ENCODE data around the gene MRPL41.

The MRPL41 gene

DNA sequence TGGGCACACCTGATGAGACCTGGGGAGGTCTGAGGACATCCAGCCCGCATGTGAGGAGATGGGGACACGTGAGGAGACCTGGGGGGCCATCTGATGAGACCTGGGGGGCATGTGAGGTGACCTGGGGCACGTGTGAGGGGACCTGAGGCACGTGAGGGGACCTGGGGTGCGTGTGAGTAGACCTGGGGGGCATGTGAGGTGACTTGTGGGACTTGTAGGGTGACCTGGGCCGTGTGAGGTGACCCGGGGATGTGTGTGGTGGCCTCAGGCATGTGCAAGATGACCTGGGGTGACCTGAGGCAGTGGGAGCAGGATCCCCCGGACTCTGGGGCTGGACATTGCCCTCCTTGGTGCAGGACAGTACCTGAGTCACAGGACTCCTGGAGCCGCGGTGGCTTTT, 32.1 kb upstream of the MRPL41 start:
- H3K9me3 ChIP-seq (replicated peaks in 1 of 2; ENCODE audit: control insufficient read depth in 2 of 2, insufficient read depth in 1 of 2, low read depth in 1 of 2, low read length in 2 of 2) = no peaks in the 10 kb centered on the region
- H3K27me3 ChIP-seq (ENCODE audit: control insufficient read depth in 3 of 3, insufficient read depth in 3 of 3, low read depth in 1 of 3, low read length in 3 of 3) = no peaks in the 10 kb centered on the region
- H3K4me1 ChIP-seq (ENCODE audit: control insufficient read depth in 2 of 2, insufficient read depth in 1 of 2, low read depth in 1 of 2, low read length in 2 of 2) = no peaks in the 10 kb centered on the region
- no peak overlapping the region for H4K8ac ChIP-seq (ENCODE audit: low read depth, low read length)
- no peak overlapping the region for H3K4me2 ChIP-seq (ENCODE audit: insufficient read depth, low read length, poor library complexity, severe bottlenecking)
- no peak overlapping the region for H2BK15ac ChIP-seq (ENCODE audit: low read length)
- peak overlapping the region; percentile 94 for H2BK12ac ChIP-seq (ENCODE audit: low read length)
- peak overlapping the region; percentile 73 for H3K23ac ChIP-seq (ENCODE audit: low read depth, low read length, poor library complexity)
- no peak overlapping the region for H4K91ac ChIP-seq (ENCODE audit: low read depth, low read length, poor library complexity)
- H3K14ac ChIP-seq (ENCODE audit: low read length) = peak overlapping the region; percentile 63
- WGBS, 2 donors (ENCODE audit: extremely low coverage in 2 of 2, insufficient read length in 2 of 2, insufficient replicate concordance in 1 of 2) = no CpG with 5 or more reads among the region's 10 CpGs
- no peak overlapping the region for H3K4ac ChIP-seq (ENCODE audit: low read length)
- H3K79me1 ChIP-seq (ENCODE audit: low read depth, low read length) = peaks cover 2% of the 10 kb centered on the region
- H3K9ac ChIP-seq (ENCODE audit: low read depth, low read length, poor library complexity) = peak overlapping the region; percentile 44
- H2BK5ac ChIP-seq (ENCODE audit: low read length) = no peak overlapping the region
- no peak overlapping the region for H2AFZ ChIP-seq (ENCODE audit: low read length)
- H3K27ac ChIP-seq (replicated peaks; ENCODE audit: low read length) = no peak overlapping the region
- peak overlapping the region; percentile 91 for H2BK120ac ChIP-seq (ENCODE audit: low read depth, low read length)
- H3K4me3 ChIP-seq (ENCODE audit: low read length in 2 of 2) = peak overlapping the region in 1 of 2 donors; percentile 55
- peak overlapping the region; percentile 48 for H3K18ac ChIP-seq (ENCODE audit: low read length)
- no peak for DNase-seq (ENCODE audit: low spot score)
- no peak overlapping the region for H2AK5ac ChIP-seq (ENCODE audit: low read depth, low read length)
- no peaks in the 10 kb centered on the region for H3K36me3 ChIP-seq (replicated peaks in 1 of 2; ENCODE audit: control insufficient read depth in 2 of 2, insufficient read depth in 2 of 2, low read length in 2 of 2)

DNA sequence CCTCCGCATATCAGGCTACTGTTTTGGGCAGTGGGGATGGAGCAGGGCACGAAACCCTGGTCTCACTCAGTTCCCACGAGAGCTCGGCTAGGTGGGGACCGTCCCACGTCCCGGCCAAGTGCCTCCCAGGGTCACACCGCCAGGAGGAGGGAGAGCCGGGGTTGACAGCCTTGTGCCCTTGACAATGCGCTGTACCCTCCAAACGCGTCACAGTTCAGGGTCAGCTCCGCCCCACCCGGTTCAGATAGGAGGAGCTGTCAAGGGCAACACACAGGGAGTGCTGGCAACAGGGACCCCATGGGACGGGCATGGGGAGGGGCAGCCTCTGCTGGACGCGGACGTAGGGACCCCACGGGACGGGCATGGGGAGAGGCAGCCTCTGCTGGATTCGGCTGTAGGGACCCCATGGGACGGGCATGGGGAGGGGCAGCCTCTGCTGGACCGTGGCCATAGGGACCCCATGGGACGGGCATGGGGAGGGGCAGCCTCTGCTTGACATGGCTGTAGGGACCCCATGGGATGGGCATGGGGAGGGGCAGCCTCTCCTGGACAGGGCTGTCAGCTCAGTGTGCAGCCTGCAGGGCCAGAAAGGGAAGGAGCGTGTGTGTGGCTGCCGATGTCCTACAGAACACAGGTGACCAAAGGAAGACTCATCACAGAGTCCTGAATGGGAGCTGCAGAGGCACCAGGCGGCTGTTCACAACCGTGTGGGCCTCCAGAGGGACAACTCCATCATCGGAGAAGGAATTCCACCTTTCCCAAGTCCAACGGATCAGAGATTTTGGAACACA, 30.9 kb upstream of the MRPL41 start:
- DNase-seq (ENCODE audit: low spot score) = no peak
- peak overlapping the region; percentile 56 for H3K4ac ChIP-seq (ENCODE audit: low read length)
- H3K18ac ChIP-seq (ENCODE audit: low read length) = peak overlapping the region; percentile 53
- H2AFZ ChIP-seq (ENCODE audit: low read length) = no peak overlapping the region
- no peak overlapping the region for H2BK120ac ChIP-seq (ENCODE audit: low read depth, low read length)
- no peak overlapping the region for H3K23ac ChIP-seq (ENCODE audit: low read depth, low read length, poor library complexity)
- no peaks in the 10 kb centered on the region for H3K9me3 ChIP-seq (replicated peaks in 1 of 2; ENCODE audit: control insufficient read depth in 2 of 2, insufficient read depth in 1 of 2, low read depth in 1 of 2, low read length in 2 of 2)
- no peaks in the 10 kb centered on the region for H3K27me3 ChIP-seq (ENCODE audit: control insufficient read depth in 3 of 3, insufficient read depth in 3 of 3, low read depth in 1 of 3, low read length in 3 of 3)
- H3K14ac ChIP-seq (ENCODE audit: low read length) = no peak overlapping the region
- no peak overlapping the region for H2BK5ac ChIP-seq (ENCODE audit: low read length)
- no peak overlapping the region for H3K4me2 ChIP-seq (ENCODE audit: insufficient read depth, low read length, poor library complexity, severe bottlenecking)
- H3K79me1 ChIP-seq (ENCODE audit: low read depth, low read length) = no peaks in the 10 kb centered on the region
- whole genome bisulfite sequencing, 2 donors (ENCODE audit: extremely low coverage in 2 of 2, insufficient read length in 2 of 2, insufficient replicate concordance in 1 of 2) = no CpG with 5 or more reads among the region's 30 CpGs
- H3K27ac ChIP-seq (replicated peaks; ENCODE audit: low read length) = no peak overlapping the region
- peak overlapping the region; percentile 87 for H4K8ac ChIP-seq (ENCODE audit: low read depth, low read length)
- peak overlapping the region; percentile 73 for H2BK12ac ChIP-seq (ENCODE audit: low read length)
- peak overlapping the region; percentile 27 for H2BK15ac ChIP-seq (ENCODE audit: low read length)
- H3K4me1 ChIP-seq (ENCODE audit: control insufficient read depth in 2 of 2, insufficient read depth in 1 of 2, low read depth in 1 of 2, low read length in 2 of 2) = no peaks in the 10 kb centered on the region
- no peak overlapping the region for H4K91ac ChIP-seq (ENCODE audit: low read depth, low read length, poor library complexity)
- H3K36me3 ChIP-seq (replicated peaks in 1 of 2; ENCODE audit: control insufficient read depth in 2 of 2, insufficient read depth in 2 of 2, low read length in 2 of 2) = no peaks in the 10 kb centered on the region
- H3K9ac ChIP-seq (ENCODE audit: low read depth, low read length, poor library complexity) = no peak overlapping the region
- no peak overlapping the region for H2AK5ac ChIP-seq (ENCODE audit: low read depth, low read length)
- no peak overlapping the region for H3K4me3 ChIP-seq (ENCODE audit: low read length in 2 of 2)

DNA sequence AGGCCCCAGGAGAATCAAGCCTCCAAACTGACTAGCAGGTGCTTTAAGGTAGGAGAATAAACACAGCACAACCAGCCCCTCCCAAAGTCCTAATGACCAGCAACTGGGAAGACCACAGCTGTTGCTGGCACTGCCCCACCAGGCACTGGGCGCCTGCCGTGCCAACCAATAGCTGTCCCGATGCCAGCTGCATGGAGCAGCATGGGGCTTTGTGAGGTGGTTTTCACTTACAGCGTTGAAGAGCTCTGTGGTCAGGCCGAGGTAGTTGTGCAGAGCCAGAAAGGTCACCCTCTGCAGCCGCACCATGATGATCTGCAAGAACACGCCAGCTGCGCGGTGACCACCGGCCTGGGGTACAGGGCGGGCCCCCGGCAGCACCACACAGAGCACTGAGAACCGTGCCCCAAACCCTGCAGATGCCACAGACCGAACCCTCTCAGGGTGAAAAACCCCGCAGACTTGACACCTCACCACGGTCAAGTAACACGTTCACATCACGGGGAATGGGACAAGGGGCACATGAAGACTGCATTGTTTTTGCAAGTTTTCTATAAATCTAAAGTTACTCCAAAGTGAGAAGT, 30.2 kb upstream of the MRPL41 start:
- H2BK5ac ChIP-seq (ENCODE audit: low read length) = no peak overlapping the region
- no peak overlapping the region for H3K4me2 ChIP-seq (ENCODE audit: insufficient read depth, low read length, poor library complexity, severe bottlenecking)
- H4K91ac ChIP-seq (ENCODE audit: low read depth, low read length, poor library complexity) = no peak overlapping the region
- H3K9me3 ChIP-seq (replicated peaks in 1 of 2; ENCODE audit: control insufficient read depth in 2 of 2, insufficient read depth in 1 of 2, low read depth in 1 of 2, low read length in 2 of 2) = no peaks in the 10 kb centered on the region
- H4K8ac ChIP-seq (ENCODE audit: low read depth, low read length) = no peak overlapping the region
- H3K36me3 ChIP-seq (replicated peaks in 1 of 2; ENCODE audit: control insufficient read depth in 2 of 2, insufficient read depth in 2 of 2, low read length in 2 of 2) = no peaks in the 10 kb centered on the region
- no peak for DNase-seq (ENCODE audit: low spot score)
- H3K27ac ChIP-seq (replicated peaks; ENCODE audit: low read length) = no peak overlapping the region
- H3K4me3 ChIP-seq (ENCODE audit: low read length in 2 of 2) = no peak overlapping the region
- no peak overlapping the region for H3K4ac ChIP-seq (ENCODE audit: low read length)
- H3K18ac ChIP-seq (ENCODE audit: low read length) = no peak overlapping the region
- no peak overlapping the region for H2BK15ac ChIP-seq (ENCODE audit: low read length)
- H2AK5ac ChIP-seq (ENCODE audit: low read depth, low read length) = no peak overlapping the region
- no CpG with 5 or more reads among the region's 18 CpGs for WGBS, 2 donors (ENCODE audit: extremely low coverage in 2 of 2, insufficient read length in 2 of 2, insufficient replicate concordance in 1 of 2)
- H2BK12ac ChIP-seq (ENCODE audit: low read length) = no peak overlapping the region
- no peak overlapping the region for H2BK120ac ChIP-seq (ENCODE audit: low read depth, low read length)
- H2AFZ ChIP-seq (ENCODE audit: low read length) = no peak overlapping the region
- H3K4me1 ChIP-seq (ENCODE audit: control insufficient read depth in 2 of 2, insufficient read depth in 1 of 2, low read depth in 1 of 2, low read length in 2 of 2) = no peaks in the 10 kb centered on the region
- no peaks in the 10 kb centered on the region for H3K27me3 ChIP-seq (ENCODE audit: control insufficient read depth in 3 of 3, insufficient read depth in 3 of 3, low read depth in 1 of 3, low read length in 3 of 3)
- H3K79me1 ChIP-seq (ENCODE audit: low read depth, low read length) = no peaks in the 10 kb centered on the region
- H3K14ac ChIP-seq (ENCODE audit: low read length) = peak overlapping the region; percentile 0
- H3K9ac ChIP-seq (ENCODE audit: low read depth, low read length, poor library complexity) = no peak overlapping the region
- peak overlapping the region; percentile 49 for H3K23ac ChIP-seq (ENCODE audit: low read depth, low read length, poor library complexity)

DNA sequence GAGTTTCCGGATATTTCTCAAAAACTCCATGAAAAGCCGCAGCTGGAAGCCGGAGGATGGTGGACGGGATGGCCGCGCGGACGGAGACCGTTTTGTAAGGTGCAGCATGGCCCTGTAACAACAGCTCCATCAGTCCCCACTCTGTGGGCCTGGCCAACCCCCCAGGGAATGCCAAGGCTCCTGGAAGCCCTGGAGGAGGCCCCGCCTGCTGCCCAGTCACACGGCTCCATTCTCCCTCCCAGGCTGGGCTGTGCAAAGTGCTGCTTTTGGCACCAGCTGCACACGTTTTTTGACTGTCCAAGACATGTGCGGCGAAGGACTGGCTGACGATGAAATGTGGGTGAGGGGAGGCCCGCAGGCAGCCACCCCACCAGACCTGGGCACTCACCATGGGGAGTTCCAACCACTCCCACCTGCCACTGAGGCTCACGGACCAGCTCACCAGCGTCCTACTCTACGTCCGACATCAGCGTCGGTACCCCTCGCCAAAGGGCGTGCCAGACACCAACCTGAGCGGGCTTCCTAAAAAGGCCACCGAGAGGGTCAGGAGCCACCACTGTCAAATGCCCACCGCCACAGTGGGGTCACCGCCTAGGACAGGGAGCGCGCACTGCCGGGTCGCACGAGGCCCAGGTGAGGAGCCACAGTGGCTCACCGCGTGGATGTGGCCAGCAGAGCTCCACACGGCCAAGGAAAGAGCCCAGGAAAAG, 28.8 kb upstream of the MRPL41 start:
- H4K8ac ChIP-seq (ENCODE audit: low read depth, low read length) = peak overlapping the region; percentile 17
- H3K27me3 ChIP-seq (ENCODE audit: control insufficient read depth in 3 of 3, insufficient read depth in 3 of 3, low read depth in 1 of 3, low read length in 3 of 3) = no peaks in the 10 kb centered on the region
- H3K27ac ChIP-seq (replicated peaks; ENCODE audit: low read length) = no peak overlapping the region
- H4K91ac ChIP-seq (ENCODE audit: low read depth, low read length, poor library complexity) = no peak overlapping the region
- H3K23ac ChIP-seq (ENCODE audit: low read depth, low read length, poor library complexity) = peak overlapping the region; percentile 73
- H2BK5ac ChIP-seq (ENCODE audit: low read length) = no peak overlapping the region
- no peak overlapping the region for H3K4me2 ChIP-seq (ENCODE audit: insufficient read depth, low read length, poor library complexity, severe bottlenecking)
- DNase-seq (ENCODE audit: low spot score) = no peak
- H3K36me3 ChIP-seq (replicated peaks in 1 of 2; ENCODE audit: control insufficient read depth in 2 of 2, insufficient read depth in 2 of 2, low read length in 2 of 2) = no peaks in the 10 kb centered on the region
- no peaks in the 10 kb centered on the region for H3K79me1 ChIP-seq (ENCODE audit: low read depth, low read length)
- no peak overlapping the region for H2AK5ac ChIP-seq (ENCODE audit: low read depth, low read length)
- peak overlapping the region; percentile 71 for H3K18ac ChIP-seq (ENCODE audit: low read length)
- peak overlapping the region; percentile 56 for H3K14ac ChIP-seq (ENCODE audit: low read length)
- WGBS, 2 donors (ENCODE audit: extremely low coverage in 2 of 2, insufficient read length in 2 of 2, insufficient replicate concordance in 1 of 2) = no CpG with 5 or more reads among the region's 36 CpGs
- H2AFZ ChIP-seq (ENCODE audit: low read length) = no peak overlapping the region
- H2BK12ac ChIP-seq (ENCODE audit: low read length) = no peak overlapping the region
- peak overlapping the region; percentile 72 for H2BK120ac ChIP-seq (ENCODE audit: low read depth, low read length)
- no peaks in the 10 kb centered on the region for H3K4me1 ChIP-seq (ENCODE audit: control insufficient read depth in 2 of 2, insufficient read depth in 1 of 2, low read depth in 1 of 2, low read length in 2 of 2)
- H3K4me3 ChIP-seq (ENCODE audit: low read length in 2 of 2) = no peak overlapping the region
- H3K4ac ChIP-seq (ENCODE audit: low read length) = no peak overlapping the region
- no peak overlapping the region for H2BK15ac ChIP-seq (ENCODE audit: low read length)
- H3K9ac ChIP-seq (ENCODE audit: low read depth, low read length, poor library complexity) = no peak overlapping the region
- H3K9me3 ChIP-seq (replicated peaks in 1 of 2; ENCODE audit: control insufficient read depth in 2 of 2, insufficient read depth in 1 of 2, low read depth in 1 of 2, low read length in 2 of 2) = no peaks in the 10 kb centered on the region
